Embryonic facial prominence (tissue), 1 donor: Measurements from ENCODE around the gene OR8B8.
"Not testable (repeated sequence)": the region's sequence is repeated elsewhere in the genome, so short reads cannot be mapped to it uniquely, and the experiment has no call there.

ENCODE experiments used
- DNase-seq: peaks from one replicate; pipeline ENCODE4 v3.0.0-alpha.2; 2016; ENCODE audit errors: extremely low spot score

The OR8B8 gene

GRCh38 chr11:124441519-124441918, 4.0 kb downstream of the OR8B8 start:
- DNase-seq = no peak

DNA sequence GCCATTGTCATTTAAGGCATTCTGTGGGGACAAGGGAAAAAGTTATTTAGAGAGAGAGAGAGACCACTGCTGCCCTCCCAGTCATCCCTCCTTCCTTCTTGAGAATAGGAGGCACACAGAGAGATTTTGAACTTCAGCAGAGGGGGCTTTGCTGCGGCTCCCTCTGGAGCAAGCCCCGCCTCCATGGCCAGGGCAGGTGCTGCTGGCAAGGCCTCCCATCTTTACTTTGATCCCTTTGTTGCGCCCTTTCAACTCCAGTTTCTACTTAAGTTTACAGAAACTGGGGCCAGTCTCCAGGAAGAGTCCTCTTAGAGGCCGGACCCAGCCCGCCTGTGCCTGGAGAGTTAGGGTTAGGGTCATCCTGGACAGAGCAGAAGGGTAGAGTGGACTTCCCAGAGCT, 4.4 kb downstream of the OR8B8 start:
- no peak for DNase-seq

GRCh38 chr11:124440608-124441007, 4.9 kb downstream of the OR8B8 start:
- no peak for DNase-seq

- DNase-seq = no peak
Observed at GRCh38 chr11:124434699-124435098, 10.8 kb downstream of the OR8B8 start.

- DNase-seq = no peak
Observed at GRCh38 chr11:124429599-124429998, 15.9 kb downstream of the OR8B8 start.

GRCh38 chr11:124424384-124424921, 21.0 kb downstream of the OR8B8 start, which contains the start of gene OR8B4:
OR8B4 (minus strand) TSS chr11:124424871; CDS start chr11:124424871, 0 bp downstream.
- no peak for DNase-seq

GRCh38 chr11:124421043-124421442, 24.5 kb downstream of the OR8B8 start:
- no peak for DNase-seq

GRCh38 chr11:124415356-124415923, 30.1 kb downstream of the OR8B8 start:
- no peak for DNase-seq

- no peak for DNase-seq
Observed at GRCh38 chr11:124409906-124410305, 35.6 kb downstream of the OR8B8 start.

DNA sequence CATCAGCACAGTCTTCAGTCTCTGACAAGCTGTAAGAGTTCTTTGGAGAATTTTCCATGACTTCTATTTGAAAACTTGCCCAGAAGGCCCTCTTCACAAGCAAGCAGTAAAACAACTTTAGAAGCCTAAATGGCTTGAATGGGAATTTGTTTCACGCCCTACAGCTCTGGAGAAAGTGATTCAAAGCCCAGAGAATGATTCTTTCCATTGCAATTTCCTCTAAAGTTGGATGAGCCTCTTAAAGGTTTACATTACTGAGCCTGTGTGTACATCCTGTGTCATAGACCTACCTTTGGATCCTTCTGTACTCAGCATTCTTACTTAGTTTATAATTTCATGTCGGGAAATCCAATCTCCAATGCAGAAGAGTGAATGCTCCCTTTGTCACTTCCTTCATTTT, 39.9 kb downstream of the OR8B8 start:
- DNase-seq = no peak

- not testable (repeated sequence) for DNase-seq
Observed at GRCh38 chr11:124403186-124403585, 42.3 kb downstream of the OR8B8 start.

GRCh38 chr11:124402326-124402922, 43.1 kb downstream of the OR8B8 start:
- DNase-seq = no peak

- DNase-seq = no peak
Observed at GRCh38 chr11:124398924-124399323, 46.6 kb downstream of the OR8B8 start, which contains the start of gene OR8B3. OR8B3 (minus strand) TSS chr11:124399024; CDS start chr11:124397351, 1,673 bp downstream.

DNA sequence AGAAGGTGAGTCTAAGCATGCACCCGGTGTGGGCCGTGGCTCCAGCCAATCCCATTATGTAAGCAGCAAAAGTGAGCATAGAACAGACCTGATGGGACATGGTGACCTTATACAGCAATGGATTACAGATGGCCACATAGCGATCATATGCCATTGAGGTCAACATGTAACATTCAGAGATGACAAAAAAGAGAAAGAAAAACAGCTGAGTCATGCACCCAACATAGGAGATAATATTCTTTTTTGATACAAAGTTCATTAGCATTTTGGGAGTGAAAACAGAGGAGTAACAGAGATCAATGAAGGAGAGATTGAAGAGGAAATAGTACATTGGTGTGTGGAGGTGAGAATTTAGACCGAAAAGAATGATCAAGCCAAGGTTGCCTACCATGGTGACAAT, 48.6 kb downstream of the OR8B8 start:
- DNase-seq = not testable (repeated sequence)

- DNase-seq = no peak
Observed at GRCh38 chr11:124394408-124394807, 51.1 kb downstream of the OR8B8 start.
